Airway epithelial cell (primary cell): ENCODE measurements around the gene CLEC7A. TPM values are rescaled to one million over a fixed set of nuclear protein-coding genes. Genes with fewer than 3 reads are reported as not detected.

Experiments
- total RNA-seq: library from RNA; depleted of rRNA; stranded (reverse); fragments of >200 nt; gene quantifications from 2 replicates; pipeline ENCODE4 v1.2.3, GENCODE V29; 2015

CLEC7A gene
- 0.14 and 1.5 TPM in 2 replicates for total RNA-seq

GRCh38 chr12:10130042-10130441 is at the start of gene CLEC7A:
Gene CLEC7A, minus strand, starts transcription at chr12:10130199. Its CDS starts 117 bp downstream, at chr12:10130082.

GRCh38 chr12:10178821-10179220 is 48.8 kb upstream of the CLEC7A start, which contains the start of gene TMEM52B:
Gene TMEM52B, plus strand, starts transcription at chr12:10179032. Its CDS starts 543 bp downstream, at chr12:10179575.

GRCh38 chr12:10171973-10172728 is 42.2 kb upstream of the CLEC7A start, which contains the start of gene OLR1:
Gene OLR1, minus strand, starts transcription at chr12:10172132. Its CDS starts 55 bp downstream, at chr12:10172077.

GRCh38 chr12:10098791-10099190 is 31.2 kb downstream of the CLEC7A start, which contains the start of gene CLEC1A:
Gene CLEC1A, minus strand, starts transcription at chr12:10098985. Its CDS starts 63 bp downstream, at chr12:10098922.

Other genes starting within 250 kb of the CLEC7A start
- not detected in 2 replicates for gene KLRF2, start 248.7 kb downstream of the CLEC7A start, total RNA-seq
- gene CLEC2A, start 197.8 kb downstream of the CLEC7A start, total RNA-seq, result not detected in 2 replicates
- gene CLEC12A, start 158.8 kb downstream of the CLEC7A start, total RNA-seq, result not detected in 2 replicates
- gene CLEC1B, start 131.1 kb downstream of the CLEC7A start, total RNA-seq, result not detected in 2 replicates
- not detected in 2 replicates for gene CLEC12B, start 119.6 kb downstream of the CLEC7A start, total RNA-seq
- gene CLEC9A, start 99.5 kb downstream of the CLEC7A start, total RNA-seq, result not detected in 2 replicates
- not detected in 2 replicates for gene CLEC1A, start 31.2 kb downstream of the CLEC7A start, total RNA-seq
- 0.07 TPM in 1 of 2 replicates, not detected in the other for gene OLR1, start 41.9 kb upstream of the CLEC7A start, total RNA-seq
- not detected in 2 replicates for gene TMEM52B, start 48.8 kb upstream of the CLEC7A start, total RNA-seq
- 11.0 and 11.3 TPM in 2 replicates for gene GABARAPL1, start 82.7 kb upstream of the CLEC7A start, total RNA-seq
- under 0.01 TPM in 2 replicates for gene KLRD1, start 177.7 kb upstream of the CLEC7A start, total RNA-seq